IMR-90 (cell line): ENCODE measurements around the gene MICU1.

ENCODE experiments used
- POLR2A ChIP-seq: IDR thresholded peaks from 2 replicates; pipeline ENCODE4 v1.6.1; 2012; ENCODE audit warnings: mild to moderate bottlenecking, low read depth, low read length
- RAD21 ChIP-seq: IDR thresholded peaks from 2 replicates; pipeline ENCODE4 v1.6.1; 2012; ENCODE audit warnings: low read length, improper control_type of control experiment
- RFX5 ChIP-seq: IDR thresholded peaks from 2 replicates; pipeline ENCODE4 v1.8.0; 2012; ENCODE audit warnings: low read depth, mild to moderate bottlenecking, low read length, moderate library complexity
- TF ChIP-seq, protein P1 (sequence below): conservative IDR thresholded peaks from 2 replicates; pipeline ENCODE4 v1.5.1; 2012; ENCODE audit warnings: mild to moderate bottlenecking, low read depth, low read length, improper control_type of control experiment

DNA sequence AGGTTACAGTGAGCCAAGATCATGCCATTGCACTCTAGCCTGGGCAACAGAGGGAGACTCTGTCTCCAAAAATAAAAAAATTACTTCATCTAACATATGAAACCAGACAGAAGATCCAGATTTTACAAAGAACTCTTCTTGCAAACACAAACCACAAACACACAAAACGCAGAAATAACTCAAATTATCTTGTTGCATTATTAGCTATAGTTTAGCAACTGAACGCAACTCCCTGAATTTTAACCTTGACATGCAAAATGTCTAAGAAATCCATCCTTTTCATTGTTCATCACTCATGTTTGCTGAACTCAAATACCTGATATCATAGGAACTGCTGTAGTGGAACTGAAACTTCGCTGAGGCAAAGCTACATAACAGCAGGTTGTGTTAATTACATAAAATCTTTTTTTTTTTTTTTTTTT is 64.1 kb downstream of the MICU1 start:
- TF ChIP-seq, protein P1, sequence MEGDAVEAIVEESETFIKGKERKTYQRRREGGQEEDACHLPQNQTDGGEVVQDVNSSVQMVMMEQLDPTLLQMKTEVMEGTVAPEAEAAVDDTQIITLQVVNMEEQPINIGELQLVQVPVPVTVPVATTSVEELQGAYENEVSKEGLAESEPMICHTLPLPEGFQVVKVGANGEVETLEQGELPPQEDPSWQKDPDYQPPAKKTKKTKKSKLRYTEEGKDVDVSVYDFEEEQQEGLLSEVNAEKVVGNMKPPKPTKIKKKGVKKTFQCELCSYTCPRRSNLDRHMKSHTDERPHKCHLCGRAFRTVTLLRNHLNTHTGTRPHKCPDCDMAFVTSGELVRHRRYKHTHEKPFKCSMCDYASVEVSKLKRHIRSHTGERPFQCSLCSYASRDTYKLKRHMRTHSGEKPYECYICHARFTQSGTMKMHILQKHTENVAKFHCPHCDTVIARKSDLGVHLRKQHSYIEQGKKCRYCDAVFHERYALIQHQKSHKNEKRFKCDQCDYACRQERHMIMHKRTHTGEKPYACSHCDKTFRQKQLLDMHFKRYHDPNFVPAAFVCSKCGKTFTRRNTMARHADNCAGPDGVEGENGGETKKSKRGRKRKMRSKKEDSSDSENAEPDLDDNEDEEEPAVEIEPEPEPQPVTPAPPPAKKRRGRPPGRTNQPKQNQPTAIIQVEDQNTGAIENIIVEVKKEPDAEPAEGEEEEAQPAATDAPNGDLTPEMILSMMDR = no peak
- TF ChIP-seq RAD21 (no peak), RFX5 (no peak), POLR2A (no peak)
